Measurements from ENCODE around the gene PRPSAP1.

Gene PRPSAP1

GRCh38 chr17:76382351-76382802, 28.7 kb upstream of the PRPSAP1 start:
- TF ChIP-seq ZBTB7A (IDR thresholded peaks at IDR 0.05; ENCODE audit: low read depth) (no peak), EGR1 (IDR thresholded peaks at IDR 0.05) (no peak), TEAD4 (IDR thresholded peaks at IDR 0.05) (no peak), MAX (IDR thresholded peaks at IDR 0.05) (no peak), USF1 (IDR thresholded peaks at IDR 0.05) (no peak), RAD21 (IDR thresholded peaks at IDR 0.05; ENCODE audit: low read depth) (no peak), REST (IDR thresholded peaks at IDR 0.05; ENCODE audit: low read depth) (no peak), NFIC (IDR thresholded peaks at IDR 0.05) (no peak), YY1 (IDR thresholded peaks at IDR 0.05; ENCODE audit: low read depth) (no peak), TAF1 (IDR thresholded peaks at IDR 0.05; ENCODE audit: low read depth) (no peak), EP300 (IDR thresholded peaks at IDR 0.05; ENCODE audit: borderline replicate concordance) (no peak), CREB1 (IDR thresholded peaks at IDR 0.05; ENCODE audit: low read depth) (no peak), FOXM1 (IDR thresholded peaks at IDR 0.05; ENCODE audit: borderline replicate concordance, low read depth) (no peak)

- TF ChIP-seq TEAD4 (IDR thresholded peaks at IDR 0.05) (no peak), MAX (IDR thresholded peaks at IDR 0.05) (no peak), USF1 (IDR thresholded peaks at IDR 0.05) (no peak), EGR1 (IDR thresholded peaks at IDR 0.05) (no peak), ZBTB7A (IDR thresholded peaks at IDR 0.05; ENCODE audit: low read depth) (no peak), TAF1 (IDR thresholded peaks at IDR 0.05; ENCODE audit: low read depth) (no peak), RAD21 (IDR thresholded peaks at IDR 0.05; ENCODE audit: low read depth) (no peak), YY1 (IDR thresholded peaks at IDR 0.05; ENCODE audit: low read depth) (no peak), REST (IDR thresholded peaks at IDR 0.05; ENCODE audit: low read depth) (no peak), CREB1 (IDR thresholded peaks at IDR 0.05; ENCODE audit: low read depth) (no peak), CEBPB (IDR thresholded peaks at IDR 0.05) (no peak), TCF12 (IDR thresholded peaks at IDR 0.05; ENCODE audit: low read depth) (no peak), FOXM1 (IDR thresholded peaks at IDR 0.05; ENCODE audit: borderline replicate concordance, low read depth) (no peak), NFIC (IDR thresholded peaks at IDR 0.05) (no peak), EP300 (IDR thresholded peaks at IDR 0.05; ENCODE audit: borderline replicate concordance) (no peak)
These were observed 28.1 kb upstream of the PRPSAP1 start for GRCh38 chr17:76381633-76382350.

GRCh38 chr17:76379646-76380376, 26.1 kb upstream of the PRPSAP1 start:
- no peak for TF ChIP-seq CEBPB (IDR thresholded peaks at IDR 0.05)
- no peak for TF ChIP-seq EGR1 (IDR thresholded peaks at IDR 0.05)
- no peak for TF ChIP-seq YY1 (IDR thresholded peaks at IDR 0.05; ENCODE audit: low read depth)
- no peak for TF ChIP-seq FOXM1 (IDR thresholded peaks at IDR 0.05; ENCODE audit: borderline replicate concordance, low read depth)
- no peak for TF ChIP-seq ZBTB7A (IDR thresholded peaks at IDR 0.05; ENCODE audit: low read depth)
- TF ChIP-seq TEAD4 (IDR thresholded peaks at IDR 0.05): no peak
- no peak for TF ChIP-seq USF1 (IDR thresholded peaks at IDR 0.05)
- no peak for TF ChIP-seq RAD21 (IDR thresholded peaks at IDR 0.05; ENCODE audit: low read depth)
- no peak for TF ChIP-seq REST (IDR thresholded peaks at IDR 0.05; ENCODE audit: low read depth)
